ENCODE data around the gene DHX29.
"Not testable (repeated sequence)": the region's sequence is repeated elsewhere in the genome, so short reads cannot be mapped to it uniquely, and the experiment has no call there.

Gene DHX29

GRCh38 chr5:55324815-55325418, 17.4 kb upstream of the DHX29 start:
- no peaks in the 10 kb centered on the region for H3K27me3 ChIP-seq (ENCODE audit: insufficient read depth, low read depth)
- no peak overlapping the region for H3K4me2 ChIP-seq
- peaks cover 18% of the 10 kb centered on the region for H3K4me1 ChIP-seq (ENCODE audit: low read depth, poor library complexity, severe bottlenecking)
- H4K20me1 ChIP-seq (ENCODE audit: insufficient read depth) = no peaks in the 10 kb centered on the region
- peak; percentile 77 for TF ChIP-seq CTCF (conservative IDR thresholded peaks at IDR 0.05; ENCODE audit: low read depth, low read length)
- H2AFZ ChIP-seq (ENCODE audit: low read depth) = no peak overlapping the region
- H3K36me3 ChIP-seq (ENCODE audit: insufficient read depth) = no peaks in the 10 kb centered on the region; the same call in 1 of the 2 replicates
- H3K79me2 ChIP-seq (ENCODE audit: insufficient read depth, low read depth) = peaks cover 39% of the 10 kb centered on the region; the same call in 1 of the 2 replicates
- no peak overlapping the region for H3K4me3 ChIP-seq (IDR thresholded peaks at IDR 0.05; ENCODE audit: insufficient read depth, low read depth, low read length)
- no peak overlapping the region for H3K27ac ChIP-seq
- no peak overlapping the region for H3K9ac ChIP-seq

GRCh38 chr5:55324006-55324405, 16.5 kb upstream of the DHX29 start:
- Histone ChIP-seq H3K36me3 (ENCODE audit: insufficient read depth) (no peaks in the 10 kb centered on the region; the same call in 1 of the 2 replicates), H3K4me1 (ENCODE audit: low read depth, poor library complexity, severe bottlenecking) (peaks cover 18% of the 10 kb centered on the region), H3K27me3 (ENCODE audit: insufficient read depth, low read depth) (no peaks in the 10 kb centered on the region), H3K4me3 (IDR thresholded peaks at IDR 0.05; ENCODE audit: insufficient read depth, low read depth, low read length) (no peak overlapping the region), H3K9ac (no peak overlapping the region), H4K20me1 (ENCODE audit: insufficient read depth) (no peaks in the 10 kb centered on the region), H3K79me2 (ENCODE audit: insufficient read depth, low read depth) (peaks cover 48% of the 10 kb centered on the region; the same call in 1 of the 2 replicates), H3K4me2 (no peak overlapping the region), H2AFZ (ENCODE audit: low read depth) (no peak overlapping the region), H3K27ac (no peak overlapping the region)
- no peak for TF ChIP-seq CTCF (conservative IDR thresholded peaks at IDR 0.05; ENCODE audit: low read depth, low read length)

- H3K79me2 ChIP-seq (ENCODE audit: insufficient read depth, low read depth) = peaks cover 77% of the 10 kb centered on the region
- H3K9ac ChIP-seq = no peak overlapping the region
- H3K4me1 ChIP-seq (ENCODE audit: low read depth, poor library complexity, severe bottlenecking) = peaks cover 9% of the 10 kb centered on the region
- no peak overlapping the region for H3K4me3 ChIP-seq (IDR thresholded peaks at IDR 0.05; ENCODE audit: insufficient read depth, low read depth, low read length)
- H2AFZ ChIP-seq (ENCODE audit: low read depth) = no peak overlapping the region
- no peak overlapping the region for H3K27ac ChIP-seq
- H4K20me1 ChIP-seq (ENCODE audit: insufficient read depth) = no peaks in the 10 kb centered on the region
- no peaks in the 10 kb centered on the region for H3K36me3 ChIP-seq (ENCODE audit: insufficient read depth)
- no peak overlapping the region for H3K4me2 ChIP-seq
- no peak for TF ChIP-seq CTCF (conservative IDR thresholded peaks at IDR 0.05; ENCODE audit: low read depth, low read length)
- no peaks in the 10 kb centered on the region for H3K27me3 ChIP-seq (ENCODE audit: insufficient read depth, low read depth)
Observed at GRCh38 chr5:55320571-55320970, 13.1 kb upstream of the DHX29 start.

- H3K4me3 ChIP-seq (IDR thresholded peaks at IDR 0.05; ENCODE audit: insufficient read depth, low read depth, low read length) = no peak overlapping the region
- H2AFZ ChIP-seq (ENCODE audit: low read depth) = no peak overlapping the region
- peaks cover 8% of the 10 kb centered on the region for H3K4me1 ChIP-seq (ENCODE audit: low read depth, poor library complexity, severe bottlenecking)
- TF ChIP-seq CTCF (conservative IDR thresholded peaks at IDR 0.05; ENCODE audit: low read depth, low read length) = no peak
- H4K20me1 ChIP-seq (ENCODE audit: insufficient read depth) = 0 out of 2 replicates have a peak, but pooled peaks cover 5% of the 10 kb centered on the region
- no peak overlapping the region for H3K4me2 ChIP-seq
- peaks cover 88% of the 10 kb centered on the region for H3K79me2 ChIP-seq (ENCODE audit: insufficient read depth, low read depth)
- no peaks in the 10 kb centered on the region for H3K27me3 ChIP-seq (ENCODE audit: insufficient read depth, low read depth)
- H3K36me3 ChIP-seq (ENCODE audit: insufficient read depth) = no peaks in the 10 kb centered on the region
- no peak overlapping the region for H3K9ac ChIP-seq
- H3K27ac ChIP-seq = no peak overlapping the region
Observed at GRCh38 chr5:55319491-55319890, 12.0 kb upstream of the DHX29 start.

GRCh38 chr5:55318237-55318636, 10.7 kb upstream of the DHX29 start:
- not testable (repeated sequence) for H3K9ac ChIP-seq; H3K27ac ChIP-seq; H3K4me2 ChIP-seq; H3K36me3 ChIP-seq (ENCODE audit: insufficient read depth); H3K4me3 ChIP-seq (IDR thresholded peaks at IDR 0.05; ENCODE audit: insufficient read depth, low read depth, low read length); H2AFZ ChIP-seq (ENCODE audit: low read depth); H3K27me3 ChIP-seq (ENCODE audit: insufficient read depth, low read depth)
- Histone ChIP-seq H3K4me1 (ENCODE audit: low read depth, poor library complexity, severe bottlenecking) (peaks cover 20% of the 10 kb centered on the region), H3K79me2 (ENCODE audit: insufficient read depth, low read depth) (peaks cover 93% of the 10 kb centered on the region), H4K20me1 (ENCODE audit: insufficient read depth) (0 out of 2 replicates have a peak, but pooled peaks cover 12% of the 10 kb centered on the region)

Measured in KMS-11 (cell line).